ENCODE results near the gene ADAT3.

- no peak for TF ChIP-seq POLR2AphosphoS5 (IDR thresholded peaks at IDR 0.05)
- TF ChIP-seq CTCF (IDR thresholded peaks at IDR 0.05), result no peak
- TF ChIP-seq POLR2A (IDR thresholded peaks at IDR 0.05), result no peak
- TF ChIP-seq EP300 (IDR thresholded peaks at IDR 0.05; ENCODE audit: low read depth), result no peak
These were observed 50.2 kb downstream of the ADAT3 start for GRCh38 chr19:1955171-1956121.
